C4-2B (cell line): Measurements from ENCODE around the gene C8G.

Experiments
- H3K27ac ChIP-seq: fragments of 450-650 bp; 2 replicates; pipeline ENCODE4 v1.5.1; 2017
- CTCF ChIP-seq: fragments of 450-650 bp; conservative IDR thresholded peaks from 2 replicates; pipeline ENCODE4 v1.5.1; 2017; ENCODE audit warnings: mild to moderate bottlenecking
- ZFX ChIP-seq: fragments of 450-650 bp; IDR thresholded peaks from 2 replicates; pipeline ENCODE4 v1.6.1; 2017

Gene C8G

GRCh38 chr9:136926749-136927148 is 18.3 kb upstream of the C8G start:
- TF ChIP-seq CTCF (no peak), ZFX (no peak)

GRCh38 chr9:136927343-136928271 is 17.4 kb upstream of the C8G start:
- H3K27ac ChIP-seq = no peak overlapping the region
- TF ChIP-seq CTCF (no peak), ZFX (no peak)

More at GRCh38 chr9:136926749-136927148, 18.3 kb upstream of the C8G start:
- H3K27ac ChIP-seq = no peak overlapping the region

GRCh38 chr9:136928591-136928990 is 16.5 kb upstream of the C8G start:
- TF ChIP-seq ZFX = no peak
- H3K27ac ChIP-seq = no peak overlapping the region

- TF ChIP-seq CTCF (no peak), ZFX (no peak)
- H3K27ac ChIP-seq = no peak overlapping the region
Observed at GRCh38 chr9:136930014-136930413, 15.0 kb upstream of the C8G start.

- TF ChIP-seq ZFX = no peak
- no peak for TF ChIP-seq CTCF
- H3K27ac ChIP-seq = no peak overlapping the region
Observed at GRCh38 chr9:136931611-136932130, 13.4 kb upstream of the C8G start.

GRCh38 chr9:136934277-136934676 is 10.8 kb upstream of the C8G start:
- H3K27ac ChIP-seq = no peak overlapping the region
- TF ChIP-seq ZFX = no peak
- TF ChIP-seq CTCF = no peak

- TF ChIP-seq CTCF (no peak), ZFX (no peak)
- H3K27ac ChIP-seq = no peak overlapping the region
Observed at GRCh38 chr9:136935651-136936050, 9.4 kb upstream of the C8G start.
